HEK293 (cell line): ENCODE measurements around the gene SH3BGRL3.

ENCODE experiments used
- CTCF ChIA-PET: fragments of 350-600 bp; formaldehyde crosslinking; extraction: SDS; loops from one replicate; lab custom pipeline; 2021; ENCODE audit warnings: antibody characterized with exemption; lab: Yijun Ruan, JAX
- POLR2A ChIA-PET: fragments of 300-600 bp; formaldehyde crosslinking; extraction: SDS; loops from one replicate; lab custom pipeline; 2020; ENCODE audit warnings: antibody characterized with exemption, inconsistent platforms; lab: Yijun Ruan, JAX
- H3K27ac ChIP-seq: fragments of 200-500 bp; sonication (Bioruptor generic); 2 replicates; pipeline ENCODE4 v1.5.1; 2014; ENCODE audit warnings: low read depth, low read length, control low read depth, inconsistent platforms; ENCODE audit errors: extremely low read depth
- H3K36me3 ChIP-seq, 2 experiments: fragments of 200-500 bp in 1 of 2; sonication (Bioruptor generic) in 1 of 2; 1 replicate in 1 of 2; 2 replicates in 1 of 2; pipeline ENCODE4 v1.5.1; 2014 to 2017; ENCODE audit warnings: inconsistent platforms in 2 of 2, low read length in 2 of 2; ENCODE audit not compliant: control insufficient read depth in 2 of 2, insufficient read depth in 1 of 2
- H3K4me1 ChIP-seq: fragments of 200-500 bp; sonication (Bioruptor generic); 2 replicates; pipeline ENCODE4 v1.5.1; 2014; ENCODE audit warnings: mild to moderate bottlenecking, low read length, inconsistent platforms; ENCODE audit not compliant: control insufficient read depth, insufficient read depth
- H3K4me3 ChIP-seq: 2 replicates; pipeline ENCODE4 v1.5.1; 2011; ENCODE audit warnings: low read depth, mild to moderate bottlenecking, control low read depth, low read length, moderate library complexity
- H3K9me3 ChIP-seq: fragments of 200-500 bp; sonication (Bioruptor generic); 2 replicates; pipeline ENCODE4 v1.5.1; 2014; ENCODE audit warnings: low read depth, low read length, inconsistent platforms; ENCODE audit not compliant: control insufficient read depth, insufficient read depth
- AEBP2 ChIP-seq: fragments of 450-650 bp; formaldehyde crosslinking; IDR thresholded peaks from 2 replicates; pipeline ENCODE4 v1.5.1; 2016; ENCODE audit warnings: missing biosample characterization, missing genetic modification characterization, borderline replicate concordance
- EGR2 ChIP-seq: fragments of 450-650 bp; formaldehyde crosslinking; IDR thresholded peaks from 2 replicates; pipeline ENCODE4 v1.5.1; 2016; ENCODE audit warnings: low read depth, missing biosample characterization, missing genetic modification characterization
- GLIS1 ChIP-seq: fragments of 450-650 bp; formaldehyde crosslinking; IDR thresholded peaks from 2 replicates; pipeline ENCODE4 v1.5.1; 2016; ENCODE audit warnings: missing biosample characterization, missing genetic modification characterization
- INSM2 ChIP-seq: fragments of 450-650 bp; formaldehyde crosslinking; IDR thresholded peaks from 2 replicates; pipeline ENCODE4 v1.5.1; 2016; ENCODE audit warnings: missing biosample characterization, missing genetic modification characterization
- PBX3 ChIP-seq: sonication (generic); formaldehyde crosslinking; IDR thresholded peaks from 2 replicates; pipeline ENCODE4 v1.8.1; 2022; ENCODE audit warnings: mild to moderate bottlenecking, moderate library complexity, missing genetic modification reagents
- YY1 ChIP-seq: fragments of 450-650 bp; formaldehyde crosslinking; IDR thresholded peaks from 2 replicates; pipeline ENCODE4 v1.5.1; 2018; ENCODE audit warnings: missing biosample characterization, missing genetic modification characterization
- ZBTB10 ChIP-seq: fragments of 450-650 bp; formaldehyde crosslinking; IDR thresholded peaks from 2 replicates; pipeline ENCODE4 v1.5.1; 2016; ENCODE audit warnings: missing biosample characterization, missing genetic modification characterization
- ZEB2 ChIP-seq: fragments of 450-650 bp; formaldehyde crosslinking; IDR thresholded peaks from 2 replicates; pipeline ENCODE4 v1.5.1; 2016; ENCODE audit warnings: missing biosample characterization, missing genetic modification characterization
- ZFHX2 ChIP-seq: fragments of 450-650 bp; formaldehyde crosslinking; conservative IDR thresholded peaks from 2 replicates; pipeline ENCODE4 v1.5.1; 2016; ENCODE audit warnings: missing biosample characterization, missing genetic modification characterization
- ZFP41 ChIP-seq: fragments of 450-650 bp; formaldehyde crosslinking; IDR thresholded peaks from 2 replicates; pipeline ENCODE4 v1.5.1; 2016; ENCODE audit warnings: missing biosample characterization, missing genetic modification characterization, borderline replicate concordance
- ZFP69B ChIP-seq: fragments of 450-650 bp; formaldehyde crosslinking; IDR thresholded peaks from 2 replicates; pipeline ENCODE4 v1.5.1; 2016; ENCODE audit warnings: missing biosample characterization, missing genetic modification characterization
- ZNF202 ChIP-seq: fragments of 450-650 bp; formaldehyde crosslinking; IDR thresholded peaks from 2 replicates; pipeline ENCODE4 v1.5.1; 2016; ENCODE audit warnings: missing biosample characterization, missing genetic modification characterization, borderline replicate concordance
- ZNF221 ChIP-seq: fragments of 450-650 bp; formaldehyde crosslinking; IDR thresholded peaks from 2 replicates; pipeline ENCODE4 v1.5.1; 2017; ENCODE audit warnings: missing biosample characterization, missing genetic modification characterization, borderline replicate concordance
- ZNF341 ChIP-seq: fragments of 450-650 bp; formaldehyde crosslinking; IDR thresholded peaks from 2 replicates; pipeline ENCODE4; 2016; ENCODE audit warnings: low read depth, missing biosample characterization, missing genetic modification characterization
- ZNF391 ChIP-seq: fragments of 450-650 bp; formaldehyde crosslinking; IDR thresholded peaks from 2 replicates; pipeline ENCODE4 v1.5.1; 2016; ENCODE audit warnings: low read depth, missing biosample characterization, missing genetic modification characterization, borderline replicate concordance
- ZNF423 ChIP-seq: fragments of 450-650 bp; formaldehyde crosslinking; IDR thresholded peaks from 2 replicates; pipeline ENCODE4 v1.5.1; 2016; ENCODE audit warnings: missing biosample characterization, missing genetic modification characterization
- ZNF521 ChIP-seq: fragments of 450-650 bp; formaldehyde crosslinking; IDR thresholded peaks from 2 replicates; pipeline ENCODE4 v1.5.1; 2017; ENCODE audit warnings: missing biosample characterization, mild to moderate bottlenecking, missing genetic modification characterization
- ZNF561 ChIP-seq: fragments of 450-650 bp; IDR thresholded peaks from 2 replicates; pipeline ENCODE4 v1.5.1; 2018; ENCODE audit warnings: missing biosample characterization, missing genetic modification characterization, borderline replicate concordance
- ZNF600 ChIP-seq: fragments of 450-650 bp; formaldehyde crosslinking; IDR thresholded peaks from 2 replicates; pipeline ENCODE4 v1.5.1; 2016; ENCODE audit warnings: missing biosample characterization, missing genetic modification characterization

Gene SH3BGRL3

GRCh38 chr1:26327956-26328362, 48.1 kb downstream of the SH3BGRL3 start (continued):
- TF ChIP-seq ZFHX2 (tag by site-specific recombination) = 0 out of 2 replicates have a peak, but pooled peaks have one; percentile 19
- peak; percentile 70 for TF ChIP-seq ZNF423 (tag by site-specific recombination)
- peak; percentile 57; the same call in 1 of the 2 replicates for TF ChIP-seq ZEB2 (tag by site-specific recombination)
- TF ChIP-seq, all 188 proteins: peak for 18

- H3K36me3 ChIP-seq = peaks cover 0 to 18% of the 10 kb centered on the region in 2 experiments; a peak in 1 of 3 replicates
- CTCF ChIA-PET = interaction anchor here (0.6 to 2.4 kb wide), 4 partner anchors 33 to 292 kb away, joined by 3 to 14 read pairs (median 5); no protein-coding TSS in a partner anchor
- no peaks in the 10 kb centered on the region for H3K4me1 ChIP-seq
- POLR2A ChIA-PET = no interaction called here
- TF ChIP-seq ZFP69B = no peak
- TF ChIP-seq ZFP41 (tag by site-specific recombination) = no peak
- no peak for TF ChIP-seq AEBP2
- no peak for TF ChIP-seq INSM2 (tag by site-specific recombination)
- no peak for TF ChIP-seq ZNF561 (tag by site-specific recombination)
- no peak for TF ChIP-seq ZNF221
- no peak for TF ChIP-seq EGR2 (tag by site-specific recombination)
- 0 out of 2 replicates have a peak, but pooled peaks have one; percentile 20 for TF ChIP-seq GLIS1 (tag by site-specific recombination)
- TF ChIP-seq ZNF341 (tag by site-specific recombination) = no peak
- no peak for TF ChIP-seq PBX3 (CRISPR knock-in tag)
- TF ChIP-seq ZNF391 (tag by site-specific recombination) = no peak
- TF ChIP-seq ZNF521 (tag by site-specific recombination) = no peak
- TF ChIP-seq ZBTB10 (tag by site-specific recombination) = no peak
- TF ChIP-seq ZNF600 = peak; percentile 71
- TF ChIP-seq YY1 = no peak
- no peak for TF ChIP-seq ZNF202 (tag by site-specific recombination)
- no peaks in the 10 kb centered on the region for H3K9me3 ChIP-seq
- no peak overlapping the region; the same call in 1 of the 2 replicates for H3K27ac ChIP-seq
- no peak overlapping the region for H3K4me3 ChIP-seq
Measured at GRCh38 chr1:26328597-26328996, 48.7 kb downstream of the SH3BGRL3 start.
